Measurements from ENCODE around the gene PILRB.
"Not testable (repeated sequence)": the region's sequence is repeated elsewhere in the genome, so short reads cannot be mapped to it uniquely, and the experiment has no call there.

DNA sequence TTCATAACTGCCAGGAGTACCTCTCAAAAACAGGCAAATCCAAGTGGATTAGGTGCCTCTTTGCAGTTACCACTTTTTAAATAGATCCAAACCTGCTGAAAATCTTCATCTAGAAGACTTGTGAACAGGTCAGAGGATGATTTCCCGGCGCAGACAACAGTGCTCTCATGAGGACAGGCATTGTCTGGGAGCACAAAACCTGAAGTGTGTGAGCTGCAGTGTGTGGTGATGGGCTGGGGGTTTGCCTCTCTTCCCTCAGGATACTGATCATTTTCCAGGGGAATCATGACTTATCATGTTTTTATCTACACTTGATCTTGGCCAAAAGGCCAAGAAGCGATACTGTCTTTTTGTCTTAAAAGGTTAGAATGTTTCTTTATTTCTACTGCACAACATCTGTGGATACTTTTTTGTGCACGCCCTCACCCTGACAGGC lies 13.8 kb upstream of the PILRB start:
- TF ChIP-seq, protein P1, sequence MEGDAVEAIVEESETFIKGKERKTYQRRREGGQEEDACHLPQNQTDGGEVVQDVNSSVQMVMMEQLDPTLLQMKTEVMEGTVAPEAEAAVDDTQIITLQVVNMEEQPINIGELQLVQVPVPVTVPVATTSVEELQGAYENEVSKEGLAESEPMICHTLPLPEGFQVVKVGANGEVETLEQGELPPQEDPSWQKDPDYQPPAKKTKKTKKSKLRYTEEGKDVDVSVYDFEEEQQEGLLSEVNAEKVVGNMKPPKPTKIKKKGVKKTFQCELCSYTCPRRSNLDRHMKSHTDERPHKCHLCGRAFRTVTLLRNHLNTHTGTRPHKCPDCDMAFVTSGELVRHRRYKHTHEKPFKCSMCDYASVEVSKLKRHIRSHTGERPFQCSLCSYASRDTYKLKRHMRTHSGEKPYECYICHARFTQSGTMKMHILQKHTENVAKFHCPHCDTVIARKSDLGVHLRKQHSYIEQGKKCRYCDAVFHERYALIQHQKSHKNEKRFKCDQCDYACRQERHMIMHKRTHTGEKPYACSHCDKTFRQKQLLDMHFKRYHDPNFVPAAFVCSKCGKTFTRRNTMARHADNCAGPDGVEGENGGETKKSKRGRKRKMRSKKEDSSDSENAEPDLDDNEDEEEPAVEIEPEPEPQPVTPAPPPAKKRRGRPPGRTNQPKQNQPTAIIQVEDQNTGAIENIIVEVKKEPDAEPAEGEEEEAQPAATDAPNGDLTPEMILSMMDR (IDR thresholded peaks at IDR 0.05), result not testable (repeated sequence)
- not testable (repeated sequence) for TF ChIP-seq EP300, POLR2A, POLR2AphosphoS5 (IDR thresholded peaks at IDR 0.05)
